SU-DHL-6 (cell line): ENCODE results near the gene LIX1L.

Source experiments
- EZH2phosphoT487 ChIP-seq: fragments of 200-600 bp; sonication (generic), shearing (Covaris generic); conservative IDR thresholded peaks from 2 replicates; pipeline ENCODE4 v1.6.1; 2018; ENCODE audit warnings: mild to moderate bottlenecking, antibody characterized with exemption, low read length, moderate library complexity, mixed read lengths
- TF ChIP-seq, protein P1 (sequence below): fragments of 200-600 bp; sonication (generic); IDR thresholded peaks from one replicate; pipeline ENCODE4 v1.5.1; 2017; ENCODE audit warnings: antibody characterized with exemption, mild to moderate bottlenecking, low read length, moderate library complexity; ENCODE audit not compliant: insufficient read depth, poor library complexity, severe bottlenecking

DNA sequence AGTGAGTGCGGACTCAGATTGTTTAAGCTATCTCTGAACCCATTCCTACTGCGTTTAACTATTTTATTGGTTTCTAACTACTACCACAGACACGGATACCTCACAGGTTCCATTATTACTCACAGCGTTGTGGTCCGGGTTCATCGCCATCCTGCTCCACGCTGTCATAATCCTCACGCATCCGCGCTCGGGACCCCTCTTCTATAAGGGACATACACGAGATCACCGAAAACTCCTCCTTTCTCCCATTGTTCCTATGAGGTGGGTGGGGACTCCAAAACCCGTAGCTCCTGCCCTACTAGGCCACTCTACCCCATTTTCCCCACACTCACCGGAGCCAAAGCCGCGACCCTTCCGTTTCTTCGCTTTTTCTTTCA is 31.1 kb downstream of the LIX1L start:
- TF ChIP-seq, protein P1, sequence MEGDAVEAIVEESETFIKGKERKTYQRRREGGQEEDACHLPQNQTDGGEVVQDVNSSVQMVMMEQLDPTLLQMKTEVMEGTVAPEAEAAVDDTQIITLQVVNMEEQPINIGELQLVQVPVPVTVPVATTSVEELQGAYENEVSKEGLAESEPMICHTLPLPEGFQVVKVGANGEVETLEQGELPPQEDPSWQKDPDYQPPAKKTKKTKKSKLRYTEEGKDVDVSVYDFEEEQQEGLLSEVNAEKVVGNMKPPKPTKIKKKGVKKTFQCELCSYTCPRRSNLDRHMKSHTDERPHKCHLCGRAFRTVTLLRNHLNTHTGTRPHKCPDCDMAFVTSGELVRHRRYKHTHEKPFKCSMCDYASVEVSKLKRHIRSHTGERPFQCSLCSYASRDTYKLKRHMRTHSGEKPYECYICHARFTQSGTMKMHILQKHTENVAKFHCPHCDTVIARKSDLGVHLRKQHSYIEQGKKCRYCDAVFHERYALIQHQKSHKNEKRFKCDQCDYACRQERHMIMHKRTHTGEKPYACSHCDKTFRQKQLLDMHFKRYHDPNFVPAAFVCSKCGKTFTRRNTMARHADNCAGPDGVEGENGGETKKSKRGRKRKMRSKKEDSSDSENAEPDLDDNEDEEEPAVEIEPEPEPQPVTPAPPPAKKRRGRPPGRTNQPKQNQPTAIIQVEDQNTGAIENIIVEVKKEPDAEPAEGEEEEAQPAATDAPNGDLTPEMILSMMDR = no peak
- no peak for TF ChIP-seq EZH2phosphoT487
